Thyroid gland (tissue), 4 donors: ENCODE measurements around the gene RTTN.

ENCODE experiments used
- CTCF ChIP-seq, 6 experiments: fragments of 200-600 bp in 3 of 6; fragments of 450-650 bp in 3 of 6; sonication (generic) in 3 of 6; IDR thresholded peaks; one replicate each; pipeline ENCODE4 v1.5.1; 2016 to 2019; ENCODE audit warnings: antibody characterized with exemption in 6 of 6, mild to moderate bottlenecking in 2 of 6, inconsistent platforms in 1 of 6, moderate library complexity in 1 of 6
- POLR2A ChIP-seq, 2 donors: fragments of 450-650 bp; IDR thresholded peaks; one replicate each; pipeline ENCODE4 v1.6.1; 2017; ENCODE audit warnings: antibody characterized with exemption in 2 of 2, mild to moderate bottlenecking in 2 of 2, moderate library complexity in 1 of 2

- TF ChIP-seq CTCF (IDR thresholded peaks at IDR 0.05) = no peak
- TF ChIP-seq POLR2A (IDR thresholded peaks at IDR 0.05) = no peak
Measured at GRCh38 chr18:69987870-69988269, 217.6 kb downstream of the RTTN start.
